ENCODE measurements around the gene CDCA8. TPM values are rescaled to one million over a fixed set of nuclear protein-coding genes. Genes with fewer than 3 reads are reported as not detected.

Gene CDCA8
- total RNA-seq, 1 donor from 2014 or later: 5.5 TPM

- TF ChIP-seq CTCF (IDR thresholded peaks at IDR 0.05; ENCODE audit: insufficient read depth, low read depth, low read length): no peak
- TF ChIP-seq EZH2 (IDR thresholded peaks at IDR 0.05; ENCODE audit: insufficient read depth, low read length): no peak
- Mint-ChIP-seq H3K9me3 (ENCODE audit: unreplicated experiment) (no peaks in the 10 kb centered on the region), H3K4me3 (ENCODE audit: unreplicated experiment) (no peak overlapping the region), H3K27ac (ENCODE audit: unreplicated experiment) (no peak overlapping the region), H3K27me3 (ENCODE audit: low read depth, unreplicated experiment) (peaks cover 40% of the 10 kb centered on the region), H3K36me3 (ENCODE audit: low read depth, unreplicated experiment) (no peaks in the 10 kb centered on the region), H3K4me1 (ENCODE audit: low read depth, unreplicated experiment) (peaks cover 1% of the 10 kb centered on the region)
- H3K27me3 ChIP-seq (ENCODE audit: insufficient read depth, low read length): peaks cover 3% of the 10 kb centered on the region
- FAIRE-seq (no peak), DNase-seq (ENCODE audit: low read depth) (no peak)
- H2AFZ ChIP-seq (ENCODE audit: low read depth, low read length): no peak overlapping the region
- H3K36me3 ChIP-seq (ENCODE audit: insufficient read depth, low read length): no peaks in the 10 kb centered on the region
- no peaks in the 10 kb centered on the region for H3K9me3 ChIP-seq (ENCODE audit: insufficient read depth, low read depth, low read length)
- no peaks in the 10 kb centered on the region for H3K79me2 ChIP-seq (ENCODE audit: insufficient read depth, low read length)
- H3K4me3 ChIP-seq (ENCODE audit: insufficient read depth, low read depth, low read length): no peak overlapping the region
- H3K27ac ChIP-seq (ENCODE audit: low read depth, low read length): no peak overlapping the region
- no peaks in the 10 kb centered on the region for H4K20me1 ChIP-seq (ENCODE audit: insufficient read depth, low read length)
- H3K4me1 ChIP-seq (ENCODE audit: insufficient read depth, low read length): no peaks in the 10 kb centered on the region
- H3K4me2 ChIP-seq (ENCODE audit: low read length): no peak overlapping the region
- H3K9ac ChIP-seq (ENCODE audit: low read length): no peak overlapping the region
Observed at GRCh38 chr1:37714689-37715088, 22.4 kb downstream of the CDCA8 start.

- H3K27ac Mint-ChIP-seq (ENCODE audit: unreplicated experiment): no peak overlapping the region
- Histone ChIP-seq H3K27ac (ENCODE audit: low read depth, low read length) (no peak overlapping the region), H3K9me3 (ENCODE audit: insufficient read depth, low read depth, low read length) (no peaks in the 10 kb centered on the region), H3K27me3 (ENCODE audit: insufficient read depth, low read length) (peaks cover 3% of the 10 kb centered on the region), H3K4me2 (ENCODE audit: low read length) (no peak overlapping the region), H3K9ac (ENCODE audit: low read length) (no peak overlapping the region), H3K4me3 (ENCODE audit: insufficient read depth, low read depth, low read length) (no peak overlapping the region), H3K79me2 (ENCODE audit: insufficient read depth, low read length) (no peaks in the 10 kb centered on the region), H3K36me3 (ENCODE audit: insufficient read depth, low read length) (no peaks in the 10 kb centered on the region), H3K4me1 (ENCODE audit: insufficient read depth, low read length) (no peaks in the 10 kb centered on the region), H4K20me1 (ENCODE audit: insufficient read depth, low read length) (no peaks in the 10 kb centered on the region), H2AFZ (ENCODE audit: low read depth, low read length) (no peak overlapping the region)
- no peak for TF ChIP-seq CTCF (IDR thresholded peaks at IDR 0.05; ENCODE audit: insufficient read depth, low read depth, low read length)
- no peak for TF ChIP-seq EZH2 (IDR thresholded peaks at IDR 0.05; ENCODE audit: insufficient read depth, low read length)
- no peaks in the 10 kb centered on the region for H3K9me3 Mint-ChIP-seq (ENCODE audit: unreplicated experiment)
- no peak overlapping the region for H3K4me3 Mint-ChIP-seq (ENCODE audit: unreplicated experiment)
- H3K27me3 Mint-ChIP-seq (ENCODE audit: low read depth, unreplicated experiment): peaks cover 45% of the 10 kb centered on the region
- H3K4me1 Mint-ChIP-seq (ENCODE audit: low read depth, unreplicated experiment): peaks cover 1% of the 10 kb centered on the region
- FAIRE-seq: no peak
- DNase-seq (ENCODE audit: low read depth): no peak
- H3K36me3 Mint-ChIP-seq (ENCODE audit: low read depth, unreplicated experiment): no peaks in the 10 kb centered on the region
Observed at GRCh38 chr1:37716321-37716720, 24.0 kb downstream of the CDCA8 start.

- H3K27me3 ChIP-seq (ENCODE audit: insufficient read depth, low read length): peaks cover 6% of the 10 kb centered on the region
- H3K27me3 Mint-ChIP-seq (ENCODE audit: low read depth, unreplicated experiment): peaks cover 49% of the 10 kb centered on the region
- H3K27ac ChIP-seq (ENCODE audit: low read depth, low read length): no peak overlapping the region
- no peak overlapping the region for H3K4me3 ChIP-seq (ENCODE audit: insufficient read depth, low read depth, low read length)
- H3K36me3 Mint-ChIP-seq (ENCODE audit: low read depth, unreplicated experiment): no peaks in the 10 kb centered on the region
- no peaks in the 10 kb centered on the region for H3K9me3 ChIP-seq (ENCODE audit: insufficient read depth, low read depth, low read length)
- no peaks in the 10 kb centered on the region for H3K36me3 ChIP-seq (ENCODE audit: insufficient read depth, low read length)
- FAIRE-seq (no peak), DNase-seq (ENCODE audit: low read depth) (no peak)
- no peak overlapping the region for H3K9ac ChIP-seq (ENCODE audit: low read length)
- H3K27ac Mint-ChIP-seq (ENCODE audit: unreplicated experiment): no peak overlapping the region
- no peak for TF ChIP-seq EZH2 (IDR thresholded peaks at IDR 0.05; ENCODE audit: insufficient read depth, low read length)
- no peak for TF ChIP-seq CTCF (IDR thresholded peaks at IDR 0.05; ENCODE audit: insufficient read depth, low read depth, low read length)
- no peaks in the 10 kb centered on the region for H3K79me2 ChIP-seq (ENCODE audit: insufficient read depth, low read length)
- H4K20me1 ChIP-seq (ENCODE audit: insufficient read depth, low read length): no peaks in the 10 kb centered on the region
- H3K4me1 Mint-ChIP-seq (ENCODE audit: low read depth, unreplicated experiment): peaks cover 1% of the 10 kb centered on the region
- no peaks in the 10 kb centered on the region for H3K9me3 Mint-ChIP-seq (ENCODE audit: unreplicated experiment)
- no peak overlapping the region for H2AFZ ChIP-seq (ENCODE audit: low read depth, low read length)
- H3K4me2 ChIP-seq (ENCODE audit: low read length): no peak overlapping the region
- no peaks in the 10 kb centered on the region for H3K4me1 ChIP-seq (ENCODE audit: insufficient read depth, low read length)
- no peak overlapping the region for H3K4me3 Mint-ChIP-seq (ENCODE audit: unreplicated experiment)
Observed at GRCh38 chr1:37717631-37718030, 25.3 kb downstream of the CDCA8 start.

Measured in astrocyte (in vitro differentiated cells and primary cell).